GM03348 (cell line): ENCODE measurements around the gene TMCC2.
A peak's percentile ranks its signal among the peaks of the same experiment; 100 is the strongest.

Experiments
- DNase-seq: peaks from one replicate; pipeline ENCODE4 v3.0.0; 2012; ENCODE audit warnings: low spot score

The TMCC2 gene

GRCh38 chr1:205241366-205242030, 13.8 kb downstream of the TMCC2 start:
- DNase-seq = no peak

GRCh38 chr1:205243350-205244191, 15.8 kb downstream of the TMCC2 start:
- no peak for DNase-seq

GRCh38 chr1:205244384-205244783, 16.6 kb downstream of the TMCC2 start:
- DNase-seq = no peak

- DNase-seq = no peak
These were observed 17.4 kb downstream of the TMCC2 start for GRCh38 chr1:205245096-205245495.

- DNase-seq = no peak
These were observed 18.8 kb downstream of the TMCC2 start for GRCh38 chr1:205246351-205247119.

- DNase-seq = no peak
These were observed 19.6 kb downstream of the TMCC2 start for GRCh38 chr1:205247130-205247921.

GRCh38 chr1:205248793-205249601, 21.3 kb downstream of the TMCC2 start:
- DNase-seq = no peak

GRCh38 chr1:205249651-205250050, 21.9 kb downstream of the TMCC2 start:
- DNase-seq = no peak

GRCh38 chr1:205250699-205251098, 23.0 kb downstream of the TMCC2 start:
- DNase-seq = no peak

GRCh38 chr1:205251576-205251975, 23.8 kb downstream of the TMCC2 start:
- DNase-seq = no peak

GRCh38 chr1:205255941-205256780, 28.4 kb downstream of the TMCC2 start:
- peak; percentile 91 for DNase-seq

- no peak for DNase-seq
These were observed 29.3 kb downstream of the TMCC2 start for GRCh38 chr1:205256951-205257625.

- no peak for DNase-seq
These were observed 30.0 kb downstream of the TMCC2 start for GRCh38 chr1:205257735-205258134.

- peak; percentile 46 for DNase-seq
These were observed 30.5 kb downstream of the TMCC2 start for GRCh38 chr1:205258261-205258691.

- peak; percentile 40 for DNase-seq
These were observed 31.0 kb downstream of the TMCC2 start for GRCh38 chr1:205258719-205259118.

GRCh38 chr1:205259324-205259832, 31.6 kb downstream of the TMCC2 start:
- no peak for DNase-seq

GRCh38 chr1:205259998-205260397, 32.3 kb downstream of the TMCC2 start:
- no peak for DNase-seq

- DNase-seq = no peak
These were observed 33.4 kb downstream of the TMCC2 start for GRCh38 chr1:205260948-205261732.
